Neuronal stem cell (in vitro differentiated cells): ENCODE data around the gene METTL6.
A peak's percentile ranks its signal among the peaks of the same experiment; 100 is the strongest.

Experiments used
- DNase-seq: peaks from one replicate; pipeline ENCODE4 v3.0.0-alpha.2; 2013; ENCODE audit warnings: low spot score
- H2AFZ ChIP-seq: one replicate; pipeline ENCODE4 v1.6.1; 2013; ENCODE audit warnings: mild to moderate bottlenecking, low read length, inconsistent platforms
- H2AK5ac ChIP-seq: 2 replicates; pipeline ENCODE4 v1.6.1; 2013; ENCODE audit warnings: low read depth, mild to moderate bottlenecking, inconsistent platforms, low read length, moderate library complexity, mixed read lengths
- H2BK120ac ChIP-seq: 2 replicates; pipeline ENCODE4 v1.6.1; 2013; ENCODE audit warnings: low read depth, mild to moderate bottlenecking, inconsistent platforms, low read length, moderate library complexity, mixed read lengths
- H2BK12ac ChIP-seq: one replicate; pipeline ENCODE4 v1.6.1; 2013; ENCODE audit warnings: low read length, inconsistent platforms
- H2BK15ac ChIP-seq: 2 replicates; pipeline ENCODE4 v1.6.1; 2013; ENCODE audit warnings: mild to moderate bottlenecking, low read length, inconsistent platforms, mixed read lengths
- H2BK5ac ChIP-seq: one replicate; pipeline ENCODE4 v1.6.1; 2013; ENCODE audit warnings: inconsistent platforms, mild to moderate bottlenecking, low read length, moderate library complexity
- H3K14ac ChIP-seq: one replicate; pipeline ENCODE4 v1.6.1; 2013; ENCODE audit warnings: low read length, inconsistent platforms
- H3K18ac ChIP-seq: 2 replicates; pipeline ENCODE4 v1.6.1; 2013; ENCODE audit warnings: low read length, inconsistent platforms
- H3K23ac ChIP-seq: 2 replicates; pipeline ENCODE4 v1.6.1; 2013; ENCODE audit warnings: low read depth, mild to moderate bottlenecking, mixed read lengths, low read length, inconsistent platforms; ENCODE audit not compliant: poor library complexity
- H3K27ac ChIP-seq: replicated peaks from 3 replicates; pipeline ENCODE4 v1.5.1; 2013; ENCODE audit warnings: low read length, inconsistent platforms
- H3K27me3 ChIP-seq, 3 experiments: 2 replicates each; pipeline ENCODE4 v1.6.1; 2013; ENCODE audit warnings: low read length in 3 of 3, mild to moderate bottlenecking in 2 of 3, inconsistent platforms in 1 of 3, low read depth in 1 of 3, mixed read lengths in 1 of 3, moderate library complexity in 1 of 3; ENCODE audit not compliant: control insufficient read depth in 3 of 3, insufficient read depth in 3 of 3
- H3K36me3 ChIP-seq, 2 donors: replicated peaks in 1 of 2; 2 replicates each; pipeline ENCODE4 v1.6.1; 2013; ENCODE audit warnings: low read length in 2 of 2; ENCODE audit not compliant: control insufficient read depth in 2 of 2, insufficient read depth in 2 of 2
- H3K4ac ChIP-seq: 2 replicates; pipeline ENCODE4 v1.6.1; 2013; ENCODE audit warnings: inconsistent platforms, mild to moderate bottlenecking, low read length, moderate library complexity
- H3K4me1 ChIP-seq, 2 donors: 1 replicate in 1 of 2; 2 replicates in 1 of 2; pipeline ENCODE4 v1.6.1; 2013; ENCODE audit warnings: low read length in 2 of 2, low read depth in 1 of 2; ENCODE audit not compliant: control insufficient read depth in 2 of 2, insufficient read depth in 1 of 2
- H3K4me2 ChIP-seq: one replicate; pipeline ENCODE4 v1.6.1; 2013; ENCODE audit warnings: mild to moderate bottlenecking, low read length, inconsistent platforms; ENCODE audit not compliant: insufficient read depth, poor library complexity, severe bottlenecking
- H3K4me3 ChIP-seq, 2 donors: 2 replicates each; pipeline ENCODE4 v1.5.1; 2013; ENCODE audit warnings: low read length in 2 of 2, mild to moderate bottlenecking in 2 of 2, inconsistent platforms in 1 of 2, moderate library complexity in 1 of 2
- H3K79me1 ChIP-seq: one replicate; pipeline ENCODE4 v1.6.1; 2013; ENCODE audit warnings: low read depth, mild to moderate bottlenecking, inconsistent platforms, low read length, moderate library complexity
- H3K9ac ChIP-seq: one replicate; pipeline ENCODE4 v1.6.1; 2013; ENCODE audit warnings: mild to moderate bottlenecking, low read depth, low read length, inconsistent platforms; ENCODE audit not compliant: poor library complexity
- H3K9me3 ChIP-seq, 2 donors: replicated peaks in 1 of 2; 2 replicates each; pipeline versions ENCODE3 to v1.6.1; 2013; ENCODE audit warnings: low read length in 2 of 2, mild to moderate bottlenecking in 2 of 2, inconsistent platforms in 1 of 2, low read depth in 1 of 2, mixed read lengths in 1 of 2, moderate library complexity in 1 of 2; ENCODE audit not compliant: control insufficient read depth in 2 of 2, insufficient read depth in 1 of 2
- H4K8ac ChIP-seq: one replicate; pipeline ENCODE4 v1.6.1; 2013; ENCODE audit warnings: low read depth, mild to moderate bottlenecking, inconsistent platforms, low read length, moderate library complexity
- H4K91ac ChIP-seq: one replicate; pipeline ENCODE4 v1.6.1; 2013; ENCODE audit warnings: low read length, low read depth, mild to moderate bottlenecking, inconsistent platforms; ENCODE audit not compliant: poor library complexity
- WGBS, 2 donors: extraction: QIAGEN DNeasy Blood & Tissue Kit; methylation state at CpG; one replicate each; pipeline ENCODE4 v1.1.7; 2013; ENCODE audit warnings: missing lambda C conversion rate in 2 of 2, mixed read lengths in 1 of 2; ENCODE audit not compliant: insufficient read length in 2 of 2, insufficient replicate concordance in 1 of 2; ENCODE audit errors: extremely low coverage in 2 of 2; 5-methylcytosine and 5-hydroxymethylcytosine counted together

Gene METTL6

DNA sequence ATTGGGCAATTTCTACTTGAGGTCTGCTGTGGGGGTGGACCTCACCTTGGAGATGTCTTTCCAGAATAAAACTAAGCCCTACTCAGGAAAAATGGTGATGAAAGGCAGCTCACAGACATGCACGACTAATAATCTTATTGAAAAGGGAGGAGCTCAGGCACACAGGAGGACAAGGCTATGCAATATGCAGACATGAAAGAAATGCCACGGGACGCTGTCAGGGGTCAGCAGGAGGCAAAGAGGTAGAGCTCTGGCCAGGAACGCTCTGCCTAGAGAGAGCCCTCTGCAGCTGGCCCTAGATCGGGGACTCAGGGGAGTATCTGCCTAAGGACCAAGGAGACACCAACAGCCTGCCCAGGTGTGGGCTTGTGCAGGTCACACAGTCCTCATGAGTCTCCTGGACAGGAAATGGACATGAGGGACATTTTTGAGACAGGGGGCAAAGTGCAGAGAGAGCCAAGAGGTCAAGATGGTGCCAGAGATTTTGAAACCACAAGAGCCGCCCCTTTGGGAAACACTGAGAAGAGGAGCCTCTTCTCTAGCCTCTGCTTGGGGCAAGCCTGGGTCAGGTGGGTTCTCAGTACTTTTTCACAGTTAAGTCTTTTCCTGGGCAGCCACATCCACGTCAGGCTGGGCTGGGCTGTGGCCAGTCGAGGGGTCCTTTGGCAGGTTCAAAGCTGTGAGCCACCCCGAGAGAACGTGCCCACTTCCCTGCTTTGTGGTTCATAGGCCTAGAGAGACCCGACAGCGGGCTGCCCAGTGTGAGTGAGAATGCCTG lies 23.3 kb upstream of the METTL6 start:
- Histone ChIP-seq H3K79me1 (no peaks in the 10 kb centered on the region), H3K4me3 (no peak overlapping the region), H3K9ac (no peak overlapping the region), H2AK5ac (no peak overlapping the region), H3K14ac (no peak overlapping the region), H3K23ac (no peak overlapping the region), H3K36me3 (no peaks in the 10 kb centered on the region), H4K91ac (no peak overlapping the region), H2AFZ (no peak overlapping the region), H3K4me1 (no peaks in the 10 kb centered on the region), H3K4me2 (no peak overlapping the region), H3K9me3 (no peaks in the 10 kb centered on the region), H4K8ac (no peak overlapping the region), H3K27me3 (no peaks in the 10 kb centered on the region), H2BK5ac (no peak overlapping the region), H2BK12ac (no peak overlapping the region), H2BK15ac (no peak overlapping the region), H3K27ac (no peak overlapping the region), H3K4ac (no peak overlapping the region), H2BK120ac (no peak overlapping the region), H3K18ac (no peak overlapping the region)
- DNase-seq = no peak
- no CpG with 5 or more reads among the region's 12 CpGs for WGBS, 2 donors

DNA sequence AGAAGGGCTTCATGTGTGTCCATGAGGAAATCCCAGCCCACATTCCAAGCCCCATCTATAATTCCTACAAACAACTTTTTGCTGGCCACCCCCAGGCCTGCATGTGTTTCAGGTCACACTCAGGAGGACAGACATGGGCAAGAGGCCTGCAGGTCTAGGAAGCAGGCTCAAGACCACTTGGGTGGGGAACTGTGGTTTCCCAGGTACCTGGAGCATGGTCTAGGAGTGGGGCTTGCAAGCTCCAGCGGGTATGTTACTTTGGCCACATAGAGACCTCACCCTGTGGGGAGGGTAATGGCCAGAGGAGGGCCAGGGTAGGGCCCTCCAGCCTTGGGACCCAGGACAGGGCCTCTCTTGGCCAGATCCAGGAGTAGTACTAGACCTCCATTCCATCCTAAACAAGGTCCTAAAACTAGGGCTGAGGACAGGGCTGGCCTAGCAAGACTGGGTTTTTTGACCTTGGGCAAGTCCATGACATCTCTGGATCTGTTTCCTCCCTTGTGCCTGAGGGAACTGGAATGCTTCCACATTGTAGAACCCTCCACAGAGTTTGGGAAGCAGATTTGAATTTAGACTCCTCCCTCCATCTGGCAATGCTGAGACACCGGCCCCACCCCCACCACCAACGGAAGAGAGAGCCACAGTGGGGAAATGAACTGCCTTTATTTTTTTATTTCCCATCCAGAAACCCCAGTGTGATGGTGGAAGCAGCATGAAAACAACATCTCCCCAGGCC lies 22.3 kb upstream of the METTL6 start:
- Histone ChIP-seq H2BK5ac (no peak overlapping the region), H3K4me2 (no peak overlapping the region), H3K27me3 (no peaks in the 10 kb centered on the region), H3K36me3 (no peaks in the 10 kb centered on the region), H3K23ac (no peak overlapping the region), H3K27ac (no peak overlapping the region), H4K91ac (no peak overlapping the region), H3K9me3 (no peaks in the 10 kb centered on the region), H2BK120ac (no peak overlapping the region), H3K4ac (no peak overlapping the region), H3K9ac (peak overlapping the region; percentile 24), H2BK15ac (no peak overlapping the region), H3K4me1 (no peaks in the 10 kb centered on the region), H2AK5ac (no peak overlapping the region), H3K79me1 (no peaks in the 10 kb centered on the region), H3K18ac (no peak overlapping the region), H4K8ac (no peak overlapping the region), H3K14ac (no peak overlapping the region), H2AFZ (no peak overlapping the region), H3K4me3 (no peak overlapping the region), H2BK12ac (peak overlapping the region; percentile 30)
- WGBS, 2 donors = no CpG with 5 or more reads among the region's 3 CpGs
- no peak for DNase-seq

DNA sequence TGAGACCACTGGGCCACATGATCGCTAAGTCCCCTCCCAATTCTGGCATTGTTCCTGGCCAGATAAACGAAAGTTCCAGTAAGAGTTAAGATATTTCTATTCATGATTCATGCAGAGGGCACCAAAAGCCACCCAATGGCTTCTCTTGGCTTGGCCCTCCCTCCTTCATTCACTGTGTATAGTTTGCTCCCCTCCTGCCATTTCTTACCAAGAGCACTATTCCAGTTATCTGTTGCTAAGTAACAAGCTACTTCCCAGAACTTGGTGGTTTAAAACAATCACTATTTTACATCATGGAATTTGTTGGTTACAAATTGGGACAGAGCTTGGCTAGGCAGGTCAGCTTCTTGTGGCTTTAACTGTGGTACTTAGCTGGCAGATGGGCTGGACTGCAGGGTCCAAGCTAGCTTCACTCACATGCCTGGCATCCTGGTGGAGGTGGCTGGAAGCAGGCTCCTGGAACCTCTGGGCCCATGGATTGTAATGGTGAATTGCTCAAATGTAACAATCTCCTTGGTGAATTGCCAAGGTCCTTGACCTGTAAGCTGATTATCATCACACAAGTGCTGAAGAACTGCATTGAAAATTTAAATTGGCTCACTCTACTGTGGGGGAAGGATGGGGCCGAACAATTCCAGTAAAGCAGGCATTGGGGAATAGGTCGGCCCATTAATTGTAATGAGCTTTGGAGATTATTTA lies 16.6 kb upstream of the METTL6 start:
- Histone ChIP-seq H3K23ac (no peak overlapping the region), H2BK12ac (no peak overlapping the region), H2BK120ac (no peak overlapping the region), H3K9ac (no peak overlapping the region), H3K14ac (no peak overlapping the region), H2AK5ac (no peak overlapping the region), H2BK5ac (no peak overlapping the region), H3K27me3 (no peaks in the 10 kb centered on the region), H3K27ac (no peak overlapping the region), H3K4ac (no peak overlapping the region), H3K4me3 (no peak overlapping the region), H3K4me1 (no peaks in the 10 kb centered on the region), H4K8ac (no peak overlapping the region), H3K4me2 (no peak overlapping the region), H2BK15ac (no peak overlapping the region), H4K91ac (no peak overlapping the region), H2AFZ (no peak overlapping the region), H3K18ac (no peak overlapping the region), H3K9me3 (no peaks in the 10 kb centered on the region), H3K36me3 (peaks cover 17 to 41% of the 10 kb centered on the region in 2 donors), H3K79me1 (no peaks in the 10 kb centered on the region)
- no CpG with 5 or more reads among the region's 4 CpGs for WGBS, 2 donors
- no peak for DNase-seq

GRCh38 chr3:15440891-15441290 lies 13.5 kb upstream of the METTL6 start:
- H3K36me3 ChIP-seq = peaks cover 22 to 70% of the 10 kb centered on the region in 2 donors
- no peak overlapping the region for H2BK15ac ChIP-seq
- no peak overlapping the region for H2AFZ ChIP-seq
- no peak overlapping the region for H3K27ac ChIP-seq
- DNase-seq = no peak
- no peak overlapping the region for H3K4me2 ChIP-seq
- H2BK5ac ChIP-seq = no peak overlapping the region
- no peaks in the 10 kb centered on the region for H3K9me3 ChIP-seq
- H3K4me3 ChIP-seq = no peak overlapping the region
- H3K23ac ChIP-seq = no peak overlapping the region
- no peak overlapping the region for H4K8ac ChIP-seq
- H3K4me1 ChIP-seq = no peaks in the 10 kb centered on the region
- no peak overlapping the region for H2BK12ac ChIP-seq
- H3K27me3 ChIP-seq = no peaks in the 10 kb centered on the region
- H3K9ac ChIP-seq = no peak overlapping the region
- no peak overlapping the region for H2AK5ac ChIP-seq
- WGBS, 2 donors = no CpG with 5 or more reads among the region's 4 CpGs
- no peak overlapping the region for H2BK120ac ChIP-seq
- H3K14ac ChIP-seq = no peak overlapping the region
- no peak overlapping the region for H3K4ac ChIP-seq
- H3K79me1 ChIP-seq = no peaks in the 10 kb centered on the region
- H4K91ac ChIP-seq = no peak overlapping the region
- H3K18ac ChIP-seq = no peak overlapping the region
